ENCODE measurements around the gene USP43. TPM values are rescaled to one million over a fixed set of nuclear protein-coding genes. Genes with fewer than 3 reads are reported as not detected.

USP43 gene
- total RNA-seq, 1 experiment from 2014 or later, result 0.34 TPM

DNA sequence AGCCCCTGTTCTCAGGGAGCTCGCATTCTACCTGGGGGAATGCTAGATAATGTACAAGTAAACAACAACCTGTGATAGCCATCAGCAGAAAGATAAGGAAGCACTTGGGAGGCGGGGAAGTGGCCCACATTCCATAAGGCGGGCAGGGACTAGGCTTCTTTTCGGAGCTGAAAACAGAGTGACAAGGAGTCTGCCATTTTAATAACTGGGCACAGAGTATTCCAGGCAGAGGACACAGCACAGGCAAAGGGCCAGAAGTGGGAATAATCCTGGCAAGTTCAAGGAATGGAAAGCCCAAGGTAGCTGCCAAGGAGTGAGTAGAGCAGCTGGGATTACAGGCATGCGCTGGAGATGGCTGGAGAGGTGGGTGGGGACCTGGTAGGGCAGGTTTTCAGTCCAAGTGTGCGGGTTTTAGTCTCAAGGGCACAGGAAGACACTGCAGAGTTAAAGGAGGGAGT, 24.3 kb downstream of the USP43 start:
- no peaks in the 10 kb centered on the region for H3K9me3 ChIP-seq (ENCODE audit: low read depth, low read length, poor library complexity, severe bottlenecking)
- TF ChIP-seq CTCF (conservative IDR thresholded peaks at IDR 0.05; ENCODE audit: low read depth, low read length) (no peak), EZH2 (IDR thresholded peaks at IDR 0.05; ENCODE audit: borderline replicate concordance, low read depth, low read length, poor library complexity, severe bottlenecking) (no peak)
- intact Hi-C loops (cut with micrococcal nuclease; ENCODE audit: unreplicated experiment), result no loop called here
- no peak overlapping the region for H3K27ac ChIP-seq (ENCODE audit: low read depth, low read length, poor library complexity, severe bottlenecking)
- no peaks in the 10 kb centered on the region for H3K4me1 ChIP-seq (ENCODE audit: insufficient read depth, low read length, poor library complexity, severe bottlenecking)
- ChIA-PET POLR2A (ENCODE audit: low non-redundant PET) (no interaction called here), CTCF (no interaction called here)
- no TSS peak for BruUV-seq (replicated peaks)
- DNase-seq (ENCODE audit: low spot score), result no peak
- peaks cover 33% of the 10 kb centered on the region for H3K27me3 ChIP-seq (replicated peaks; ENCODE audit: insufficient read depth, low read depth, low read length, poor library complexity)
- no peak overlapping the region for H3K4me3 ChIP-seq (ENCODE audit: low read depth, low read length, poor library complexity, severe bottlenecking)
- no peaks in the 10 kb centered on the region for H3K36me3 ChIP-seq (ENCODE audit: insufficient read depth, low read length, poor library complexity, severe bottlenecking)

GRCh38 chr17:9670596-9670995, 25.3 kb downstream of the USP43 start:
- Histone ChIP-seq H3K36me3 (ENCODE audit: insufficient read depth, low read length, poor library complexity, severe bottlenecking) (no peaks in the 10 kb centered on the region), H3K27me3 (replicated peaks; ENCODE audit: insufficient read depth, low read depth, low read length, poor library complexity) (peaks cover 38% of the 10 kb centered on the region), H3K27ac (ENCODE audit: low read depth, low read length, poor library complexity, severe bottlenecking) (no peak overlapping the region), H3K4me1 (ENCODE audit: insufficient read depth, low read length, poor library complexity, severe bottlenecking) (no peaks in the 10 kb centered on the region), H3K9me3 (ENCODE audit: low read depth, low read length, poor library complexity, severe bottlenecking) (no peaks in the 10 kb centered on the region), H3K4me3 (ENCODE audit: low read depth, low read length, poor library complexity, severe bottlenecking) (no peak overlapping the region)
- intact Hi-C loops (cut with micrococcal nuclease; ENCODE audit: unreplicated experiment), result no loop called here
- BruUV-seq (replicated peaks), result no TSS peak
- no peak for DNase-seq (ENCODE audit: low spot score)
- ChIA-PET POLR2A (ENCODE audit: low non-redundant PET) (no interaction called here), CTCF (no interaction called here)
- TF ChIP-seq CTCF (conservative IDR thresholded peaks at IDR 0.05; ENCODE audit: low read depth, low read length) (no peak), EZH2 (IDR thresholded peaks at IDR 0.05; ENCODE audit: borderline replicate concordance, low read depth, low read length, poor library complexity, severe bottlenecking) (no peak)

GRCh38 chr17:9671559-9671958, 26.2 kb downstream of the USP43 start:
- H3K27ac ChIP-seq (ENCODE audit: low read depth, low read length, poor library complexity, severe bottlenecking), result no peak overlapping the region
- no peak for DNase-seq (ENCODE audit: low spot score)
- intact Hi-C loops (cut with micrococcal nuclease; ENCODE audit: unreplicated experiment), result no loop called here
- no peaks in the 10 kb centered on the region for H3K4me1 ChIP-seq (ENCODE audit: insufficient read depth, low read length, poor library complexity, severe bottlenecking)
- no peaks in the 10 kb centered on the region for H3K36me3 ChIP-seq (ENCODE audit: insufficient read depth, low read length, poor library complexity, severe bottlenecking)
- peaks cover 38% of the 10 kb centered on the region for H3K27me3 ChIP-seq (replicated peaks; ENCODE audit: insufficient read depth, low read depth, low read length, poor library complexity)
- TF ChIP-seq CTCF (conservative IDR thresholded peaks at IDR 0.05; ENCODE audit: low read depth, low read length), result no peak
- no peak for TF ChIP-seq EZH2 (IDR thresholded peaks at IDR 0.05; ENCODE audit: borderline replicate concordance, low read depth, low read length, poor library complexity, severe bottlenecking)
- no peaks in the 10 kb centered on the region for H3K9me3 ChIP-seq (ENCODE audit: low read depth, low read length, poor library complexity, severe bottlenecking)
- BruUV-seq (replicated peaks), result no TSS peak
- ChIA-PET POLR2A (ENCODE audit: low non-redundant PET) (no interaction called here), CTCF (no interaction called here)
- no peak overlapping the region for H3K4me3 ChIP-seq (ENCODE audit: low read depth, low read length, poor library complexity, severe bottlenecking)
